ENCODE results near the gene COLEC11. TPM values are rescaled to one million over a fixed set of nuclear protein-coding genes. Genes with fewer than 3 reads are reported as not detected.
A peak's percentile ranks its signal among the peaks of the same experiment; 100 is the strongest.

COLEC11 gene
- total and polyA plus RNA-seq, 2 of the 13 experiments (the other 11 are each of a cell fraction or from before 2014, with no cell fraction given): 1.5 to 3.0 TPM

DNA sequence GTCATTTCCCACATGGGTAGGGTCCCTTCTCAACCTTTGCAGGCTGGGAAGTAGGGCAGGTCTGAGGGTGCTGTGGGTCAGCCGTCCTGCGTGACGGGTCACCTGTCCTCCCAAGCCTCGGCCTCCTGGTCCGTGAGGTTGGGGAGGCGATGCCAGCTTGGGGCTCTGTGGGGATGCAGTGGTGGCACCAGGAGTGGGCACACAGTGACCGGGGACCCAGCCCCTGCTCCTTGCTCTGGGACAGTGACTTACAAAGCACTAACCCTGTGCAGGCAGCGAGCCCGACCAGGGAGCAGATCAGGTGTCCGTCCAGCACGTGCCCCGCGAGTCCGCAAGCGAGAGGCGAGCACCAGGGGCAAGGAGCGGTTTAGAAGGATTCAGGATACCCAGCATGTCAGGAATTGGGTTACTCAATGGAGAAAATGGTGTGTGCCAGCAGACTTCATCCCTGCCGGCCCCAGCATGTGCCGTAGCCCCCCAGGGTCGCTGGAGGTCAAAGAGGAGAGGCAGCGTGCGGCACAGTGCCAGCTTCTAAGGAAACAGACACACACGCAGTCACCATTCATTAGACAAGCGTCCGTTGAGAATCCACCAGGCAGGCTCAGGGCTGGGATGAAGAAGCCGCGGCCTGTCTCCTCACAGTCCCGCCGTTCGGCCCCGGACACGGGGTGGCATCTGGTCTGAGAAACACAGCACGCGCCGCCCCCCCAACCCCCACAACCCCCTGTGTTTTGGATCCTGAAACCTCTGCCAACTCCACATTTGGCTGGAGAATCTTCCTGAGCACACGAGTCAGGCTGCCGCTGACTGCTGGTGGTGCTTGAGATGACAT lies 11.7 kb downstream of the COLEC11 start (continued):
- TF ChIP-seq, protein P1, sequence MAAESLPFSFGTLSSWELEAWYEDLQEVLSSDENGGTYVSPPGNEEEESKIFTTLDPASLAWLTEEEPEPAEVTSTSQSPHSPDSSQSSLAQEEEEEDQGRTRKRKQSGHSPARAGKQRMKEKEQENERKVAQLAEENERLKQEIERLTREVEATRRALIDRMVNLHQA (CRISPR knock-in tag; IDR thresholded peaks at IDR 0.05): no peak
- TF ChIP-seq ATM (IDR thresholded peaks at IDR 0.05; ENCODE audit: borderline replicate concordance) (no peak), KMT2A (CRISPR knock-in tag; IDR thresholded peaks at IDR 0.05) (no peak), FOXK1 (CRISPR knock-in tag; IDR thresholded peaks at IDR 0.05; ENCODE audit: borderline replicate concordance, low read depth) (no peak), SMYD3 (CRISPR knock-in tag; IDR thresholded peaks at IDR 0.05) (no peak), HMG20B (CRISPR knock-in tag; conservative IDR thresholded peaks at IDR 0.05) (no peak), JARID2 (CRISPR knock-in tag; IDR thresholded peaks at IDR 0.05; ENCODE audit: insufficient replicate concordance) (no peak), HDAC2 (CRISPR knock-in tag; IDR thresholded peaks at IDR 0.05) (no peak), TP53 (CRISPR knock-in tag; conservative IDR thresholded peaks at IDR 0.05) (no peak), RAD51 (IDR thresholded peaks at IDR 0.05; ENCODE audit: borderline replicate concordance) (no peak), ZNF749 (CRISPR knock-in tag; IDR thresholded peaks at IDR 0.05; ENCODE audit: borderline replicate concordance) (no peak), ZSCAN9 (CRISPR knock-in tag; IDR thresholded peaks at IDR 0.05; ENCODE audit: borderline replicate concordance) (no peak), KAT7 (CRISPR knock-in tag; IDR thresholded peaks at IDR 0.05; ENCODE audit: borderline replicate concordance) (no peak), GATAD1 (CRISPR knock-in tag; IDR thresholded peaks at IDR 0.05) (no peak), FOXA1 (IDR thresholded peaks at IDR 0.05) (no peak), FOXA1 (CRISPR knock-in tag; IDR thresholded peaks at IDR 0.05) (no peak), ATF1 (CRISPR knock-in tag; IDR thresholded peaks at IDR 0.05) (no peak), RBAK (CRISPR knock-in tag; IDR thresholded peaks at IDR 0.05) (no peak), ZNF766 (CRISPR knock-in tag; IDR thresholded peaks at IDR 0.05; ENCODE audit: borderline replicate concordance) (no peak), PRMT3 (CRISPR knock-in tag; IDR thresholded peaks at IDR 0.05; ENCODE audit: borderline replicate concordance, low read depth) (no peak), SALL1 (CRISPR knock-in tag; IDR thresholded peaks at IDR 0.05) (no peak), ZFP62 (CRISPR knock-in tag; IDR thresholded peaks at IDR 0.05) (no peak)
- TF ChIP-seq, protein P2, sequence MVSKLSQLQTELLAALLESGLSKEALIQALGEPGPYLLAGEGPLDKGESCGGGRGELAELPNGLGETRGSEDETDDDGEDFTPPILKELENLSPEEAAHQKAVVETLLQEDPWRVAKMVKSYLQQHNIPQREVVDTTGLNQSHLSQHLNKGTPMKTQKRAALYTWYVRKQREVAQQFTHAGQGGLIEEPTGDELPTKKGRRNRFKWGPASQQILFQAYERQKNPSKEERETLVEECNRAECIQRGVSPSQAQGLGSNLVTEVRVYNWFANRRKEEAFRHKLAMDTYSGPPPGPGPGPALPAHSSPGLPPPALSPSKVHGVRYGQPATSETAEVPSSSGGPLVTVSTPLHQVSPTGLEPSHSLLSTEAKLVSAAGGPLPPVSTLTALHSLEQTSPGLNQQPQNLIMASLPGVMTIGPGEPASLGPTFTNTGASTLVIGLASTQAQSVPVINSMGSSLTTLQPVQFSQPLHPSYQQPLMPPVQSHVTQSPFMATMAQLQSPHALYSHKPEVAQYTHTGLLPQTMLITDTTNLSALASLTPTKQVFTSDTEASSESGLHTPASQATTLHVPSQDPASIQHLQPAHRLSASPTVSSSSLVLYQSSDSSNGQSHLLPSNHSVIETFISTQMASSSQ (IDR thresholded peaks at IDR 0.05; ENCODE audit: low read depth): no peak
- TF ChIP-seq, protein P2 (CRISPR knock-in tag; IDR thresholded peaks at IDR 0.05; ENCODE audit: borderline replicate concordance): peak; percentile 14; the same call in 1 of the 2 replicates
- TF ChIP-seq, protein P3, sequence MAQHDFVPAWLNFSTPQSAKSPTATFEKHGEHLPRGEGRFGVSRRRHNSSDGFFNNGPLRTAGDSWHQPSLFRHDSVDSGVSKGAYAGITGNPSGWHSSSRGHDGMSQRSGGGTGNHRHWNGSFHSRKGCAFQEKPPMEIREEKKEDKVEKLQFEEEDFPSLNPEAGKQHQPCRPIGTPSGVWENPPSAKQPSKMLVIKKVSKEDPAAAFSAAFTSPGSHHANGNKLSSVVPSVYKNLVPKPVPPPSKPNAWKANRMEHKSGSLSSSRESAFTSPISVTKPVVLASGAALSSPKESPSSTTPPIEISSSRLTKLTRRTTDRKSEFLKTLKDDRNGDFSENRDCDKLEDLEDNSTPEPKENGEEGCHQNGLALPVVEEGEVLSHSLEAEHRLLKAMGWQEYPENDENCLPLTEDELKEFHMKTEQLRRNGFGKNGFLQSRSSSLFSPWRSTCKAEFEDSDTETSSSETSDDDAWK (CRISPR knock-in tag; IDR thresholded peaks at IDR 0.05): no peak
- TF ChIP-seq, protein P4, sequence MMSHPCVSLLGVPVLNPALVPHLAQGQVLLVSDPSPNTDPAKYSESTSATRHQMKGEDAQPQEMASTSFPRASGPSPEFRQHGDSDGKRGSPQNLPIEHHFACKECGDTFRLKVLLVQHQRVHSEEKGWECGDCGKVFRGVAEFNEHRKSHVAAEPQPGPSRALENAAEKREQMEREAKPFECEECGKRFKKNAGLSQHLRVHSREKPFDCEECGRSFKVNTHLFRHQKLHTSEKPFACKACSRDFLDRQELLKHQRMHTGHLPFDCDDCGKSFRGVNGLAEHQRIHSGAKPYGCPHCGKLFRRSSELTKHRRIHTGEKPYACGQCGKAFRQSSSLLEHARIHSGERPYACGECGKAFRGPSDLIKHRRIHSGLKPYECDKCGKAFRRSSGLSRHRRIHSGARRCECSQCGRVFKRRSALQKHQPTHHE (CRISPR knock-in tag; IDR thresholded peaks at IDR 0.05; ENCODE audit: borderline replicate concordance): no peak
